ENCODE measurements around the gene HSD11B1.

The HSD11B1 gene

DNA sequence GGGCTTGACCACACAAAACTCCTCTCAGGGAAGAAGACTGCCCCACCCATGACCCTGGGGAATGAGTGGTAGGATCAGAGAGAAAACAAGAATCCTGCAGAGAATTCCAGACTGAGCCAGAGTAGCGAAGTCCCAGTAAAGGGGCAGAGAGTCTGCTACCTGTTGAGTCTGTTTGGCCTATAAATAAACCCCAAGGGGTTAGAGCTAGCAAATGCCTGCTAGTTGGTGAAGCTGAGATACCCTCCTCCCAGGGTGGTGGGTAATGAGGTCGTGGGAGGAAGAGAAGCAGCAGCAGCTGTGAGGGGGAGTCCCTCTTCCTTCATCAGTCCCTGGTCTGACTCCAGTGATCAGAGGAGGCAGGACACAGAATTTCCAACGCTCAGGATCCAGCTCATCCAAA is 53.8 kb downstream of the HSD11B1 start:
- no peak for DNase-seq

DNA sequence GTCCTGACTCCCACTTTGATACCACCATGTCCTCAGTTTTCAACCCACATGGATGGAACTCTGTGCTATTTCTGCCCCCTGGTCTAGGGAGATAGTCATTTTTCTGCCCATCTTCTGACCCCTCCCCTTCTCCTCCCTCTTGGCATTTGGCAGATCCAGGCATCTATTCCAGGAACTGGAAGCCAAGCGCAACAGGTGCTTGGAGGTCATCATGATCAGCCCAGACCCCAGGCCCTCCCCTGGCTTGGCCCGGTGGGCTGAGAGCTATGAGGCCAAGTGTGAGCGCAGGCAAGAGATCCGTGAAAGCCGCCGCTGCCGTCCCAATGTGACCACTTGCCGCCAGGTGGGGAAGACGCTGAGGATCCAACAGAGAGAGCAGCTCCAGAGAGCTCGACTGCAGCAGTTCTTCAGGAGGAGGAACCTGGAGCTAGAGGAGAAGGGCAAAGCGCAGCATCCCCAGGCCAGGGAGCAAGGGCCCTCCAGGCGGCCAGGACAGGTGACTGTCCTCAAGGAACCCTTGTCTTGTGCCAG is 55.2 kb downstream of the HSD11B1 start:
- DNase-seq = no peak

DNA sequence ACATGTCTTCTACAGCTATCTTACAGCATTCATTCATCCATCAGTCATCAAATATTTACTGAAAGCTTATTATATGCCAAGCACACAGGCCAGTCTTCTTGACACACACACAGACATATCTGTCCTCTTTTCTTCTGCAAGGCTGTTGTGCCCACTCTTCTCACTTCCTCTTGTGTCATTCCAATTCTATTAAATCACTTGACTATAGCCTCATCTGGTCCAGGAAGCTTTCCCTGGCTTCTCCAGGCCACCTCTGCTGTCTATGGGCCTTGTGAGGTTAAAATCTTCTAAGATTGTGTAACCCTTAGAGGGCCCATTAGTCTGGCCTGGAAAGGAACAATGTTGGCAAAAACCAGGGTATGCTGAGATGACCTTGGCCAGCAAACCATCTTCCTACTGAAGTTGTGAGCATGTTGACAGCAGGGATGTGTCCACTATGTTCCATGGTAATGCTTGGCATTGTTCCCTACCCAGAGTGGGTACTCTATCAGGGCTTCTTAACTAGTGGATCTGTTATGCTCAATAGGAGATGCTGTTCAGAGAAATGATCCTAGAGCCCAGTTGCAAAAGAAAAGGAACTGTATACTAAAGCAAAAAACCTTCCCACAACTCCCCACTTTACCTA is 56.5 kb downstream of the HSD11B1 start:
- no peak for DNase-seq

DNA sequence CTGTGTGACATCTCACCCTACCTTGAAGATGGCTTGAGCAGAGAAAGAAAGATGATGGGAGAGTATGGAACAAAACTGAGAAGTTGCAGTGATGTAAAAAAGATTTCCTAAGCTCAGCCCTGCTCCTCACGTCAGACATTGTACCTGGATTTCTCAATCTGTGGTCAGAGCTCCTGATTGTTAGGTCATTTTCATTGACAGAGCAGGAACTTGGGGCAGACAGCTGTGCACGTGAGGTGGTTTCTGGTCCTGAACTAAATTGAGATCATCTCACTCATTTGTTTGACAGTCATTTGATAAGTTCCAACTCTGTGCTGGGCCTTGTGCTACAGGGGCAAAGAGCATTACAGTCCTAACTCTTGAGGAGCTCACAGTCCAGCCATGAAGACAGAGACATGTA is 61.4 kb downstream of the HSD11B1 start:
- DNase-seq = no peak

DNA sequence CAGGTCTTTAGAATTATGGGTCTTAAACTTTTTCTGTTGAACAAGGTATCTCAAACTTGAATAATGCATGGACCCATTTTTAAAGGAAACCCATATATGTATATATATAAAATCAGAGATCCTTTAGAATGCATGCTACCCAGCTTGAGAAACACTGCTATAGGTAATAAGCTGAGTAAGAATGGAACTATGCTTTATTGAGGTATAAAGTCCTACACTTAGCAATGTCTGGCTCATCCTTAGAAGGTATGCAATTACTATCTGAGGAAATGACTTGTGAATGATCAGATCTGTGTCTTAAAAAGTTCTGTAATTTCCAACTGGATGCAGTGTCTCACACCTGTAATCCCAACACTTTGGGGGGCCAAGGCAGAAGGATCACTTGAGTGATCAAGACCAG is 62.5 kb downstream of the HSD11B1 start:
- DNase-seq = no peak

DNA sequence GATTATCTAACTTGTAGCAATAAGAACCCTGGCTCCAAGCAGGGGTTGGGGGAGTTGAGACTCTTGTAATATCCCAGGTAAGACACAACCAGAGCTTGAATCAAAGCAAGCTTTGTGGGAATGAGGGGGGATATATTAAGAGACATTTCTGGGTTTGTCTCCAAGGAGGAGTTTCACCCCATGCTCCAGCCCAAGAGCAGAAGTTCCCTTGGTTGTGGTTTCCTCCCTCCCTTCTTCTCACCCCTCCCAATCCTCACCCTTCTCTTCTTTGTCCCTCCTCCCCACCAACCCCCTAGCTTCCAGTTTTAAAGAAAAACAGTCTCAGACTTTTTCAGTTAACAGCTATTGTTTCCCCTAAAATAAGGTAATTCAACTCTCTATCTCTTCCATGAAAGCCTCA is 63.1 kb downstream of the HSD11B1 start:
- no peak for DNase-seq

DNA sequence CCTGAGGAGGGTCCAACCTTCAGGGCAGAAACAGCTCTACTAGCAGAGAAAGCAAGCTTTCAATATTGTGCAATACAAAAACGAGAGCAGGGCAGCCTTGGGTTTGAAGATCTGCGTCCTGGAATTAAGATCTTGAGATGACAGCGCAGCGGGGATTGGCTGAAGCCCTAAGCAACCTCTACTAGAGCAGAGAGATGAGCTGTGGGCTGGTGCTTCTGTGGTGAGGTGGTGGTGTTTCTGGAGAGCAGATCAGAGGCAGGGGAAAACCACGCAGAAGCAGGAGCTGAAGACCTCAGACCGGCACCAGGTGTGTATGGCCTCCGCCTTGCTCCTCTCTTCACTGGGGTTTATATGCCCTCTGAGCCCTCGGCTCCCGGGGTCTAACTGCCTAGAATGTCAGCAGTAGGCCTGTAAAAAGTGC is 63.7 kb downstream of the HSD11B1 start:
- DNase-seq = no peak

DNA sequence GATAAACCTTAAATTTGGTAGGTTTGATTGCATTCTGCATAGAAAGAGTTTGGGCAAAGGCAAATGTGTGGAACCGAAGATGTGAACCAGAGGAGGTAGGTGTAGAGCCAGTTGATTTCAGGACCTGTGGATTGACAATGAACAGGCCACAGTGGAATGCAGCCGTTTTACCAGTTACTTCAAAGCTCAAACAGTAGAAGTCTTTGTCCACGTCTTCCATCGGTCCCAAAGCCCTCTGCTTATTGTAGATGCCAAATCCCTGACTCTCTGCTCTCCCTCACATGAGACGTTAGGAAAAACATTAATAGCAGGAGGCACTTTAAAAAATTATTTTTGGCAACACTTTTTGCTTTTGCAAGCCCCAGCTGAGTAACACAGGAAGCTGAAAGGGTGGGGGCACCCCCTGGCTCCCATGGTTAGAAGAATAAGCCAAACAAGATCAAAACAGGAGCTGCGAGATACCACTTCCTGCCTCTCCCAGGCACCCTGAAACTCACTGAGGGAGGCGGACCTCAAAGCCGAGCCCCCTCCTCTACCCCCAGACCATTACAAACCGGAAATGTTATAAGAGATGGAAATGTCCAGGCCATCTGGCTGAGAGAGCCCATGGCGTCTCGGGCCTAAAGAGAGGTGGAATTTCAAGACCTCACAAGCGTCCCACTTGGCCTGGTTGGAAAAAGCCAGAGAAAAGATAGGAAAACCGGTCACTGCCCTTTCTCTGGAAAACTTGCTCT is 64.7 kb downstream of the HSD11B1 start:
- DNase-seq = no peak

DNA sequence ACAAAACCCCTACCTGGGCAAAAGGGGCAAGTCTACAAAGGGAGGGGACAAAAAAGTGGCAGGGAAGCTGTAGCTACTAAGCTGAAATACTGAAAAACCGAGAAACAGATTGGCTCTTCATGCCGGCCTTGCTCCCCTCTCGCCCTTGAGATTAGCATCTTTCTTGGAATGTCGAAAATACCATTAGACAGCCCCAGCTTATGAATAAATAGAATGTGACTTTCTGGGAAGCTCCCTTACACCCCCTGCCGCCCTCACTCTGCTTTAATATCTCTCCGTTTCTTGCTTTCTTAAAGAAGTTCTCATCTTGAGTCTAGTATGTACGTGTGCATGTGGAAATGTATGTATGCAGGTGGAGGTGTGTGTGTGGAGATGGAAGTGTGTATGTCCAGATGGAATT is 65.3 kb downstream of the HSD11B1 start:
- DNase-seq = no peak

DNA sequence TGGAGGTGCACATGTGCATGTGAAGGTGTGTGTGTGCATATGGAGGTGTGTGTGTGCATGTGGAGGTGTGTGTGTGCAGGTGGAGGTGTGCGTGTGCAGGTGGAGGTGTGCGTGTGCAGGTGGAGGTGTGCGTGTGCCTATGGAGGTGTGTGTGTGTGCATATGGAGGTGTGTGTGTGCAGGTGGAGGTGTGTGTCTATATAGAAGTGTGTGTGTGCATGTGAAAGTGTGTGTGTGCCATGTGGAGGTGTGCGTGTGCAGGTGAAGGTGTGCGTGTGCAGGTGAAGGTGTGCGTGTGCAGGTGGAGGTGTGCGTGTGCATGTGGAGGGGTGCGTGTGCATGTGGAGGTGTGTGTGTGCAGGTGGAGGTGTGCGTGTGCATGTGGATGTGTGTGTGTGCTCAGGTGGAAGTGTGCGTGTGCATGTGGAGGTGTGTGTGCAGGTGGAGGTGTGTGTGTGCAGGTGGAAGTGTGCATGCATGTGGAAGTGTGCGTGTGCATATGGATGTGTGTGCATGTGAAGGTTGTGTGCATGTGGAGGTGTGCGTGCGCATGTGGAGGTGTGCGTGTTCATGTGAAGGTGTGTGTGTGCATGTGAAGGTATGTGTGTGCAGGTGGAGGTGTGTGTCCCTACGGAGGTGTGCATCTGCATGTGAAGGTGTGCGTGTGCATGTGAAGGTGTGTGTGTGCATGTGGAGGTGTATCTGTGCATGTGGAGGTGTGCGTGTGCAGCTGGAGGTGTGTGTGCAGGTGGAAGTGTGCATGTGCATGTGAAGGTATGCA is 66.2 kb downstream of the HSD11B1 start:
- DNase-seq = no peak

DNA sequence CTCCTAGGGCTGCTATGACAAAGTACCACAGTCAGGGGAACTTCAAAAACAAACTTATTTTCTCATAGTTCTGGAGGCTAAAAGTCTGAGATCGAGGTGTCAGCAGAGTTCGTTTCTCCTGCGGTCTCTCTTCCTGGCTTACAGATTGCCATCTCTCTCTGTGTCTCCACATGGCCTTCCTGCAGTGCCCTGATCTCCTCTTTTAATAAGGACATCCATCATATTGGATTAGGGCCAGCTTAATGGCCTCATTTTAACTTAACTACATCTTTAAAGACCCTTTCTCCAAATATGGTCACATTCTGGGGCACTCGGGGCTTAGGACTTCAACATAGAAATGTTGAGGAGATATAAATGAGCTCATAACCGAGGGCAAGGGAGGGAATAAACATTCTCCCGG is 67.5 kb downstream of the HSD11B1 start:
- no peak for DNase-seq

DNA sequence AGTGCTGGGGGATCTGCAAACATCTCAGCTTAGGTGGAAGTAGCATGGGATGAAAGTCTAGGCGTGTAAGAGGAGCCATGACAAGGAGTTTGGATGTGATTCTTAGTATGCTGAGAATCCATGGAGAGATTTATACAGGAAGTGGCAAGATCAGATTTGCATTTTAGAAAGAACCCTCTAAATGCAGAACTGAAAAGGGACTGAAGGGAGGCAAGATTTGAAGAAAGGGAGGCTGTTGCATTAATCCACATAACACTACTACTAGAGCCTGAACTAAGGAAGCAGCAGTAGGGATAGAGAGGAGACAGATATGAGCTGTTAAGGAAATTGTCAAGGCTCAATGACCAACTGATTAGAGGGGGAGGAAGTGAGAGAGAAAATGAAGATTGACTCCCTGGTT is 69.9 kb downstream of the HSD11B1 start:
- DNase-seq = no peak

DNA sequence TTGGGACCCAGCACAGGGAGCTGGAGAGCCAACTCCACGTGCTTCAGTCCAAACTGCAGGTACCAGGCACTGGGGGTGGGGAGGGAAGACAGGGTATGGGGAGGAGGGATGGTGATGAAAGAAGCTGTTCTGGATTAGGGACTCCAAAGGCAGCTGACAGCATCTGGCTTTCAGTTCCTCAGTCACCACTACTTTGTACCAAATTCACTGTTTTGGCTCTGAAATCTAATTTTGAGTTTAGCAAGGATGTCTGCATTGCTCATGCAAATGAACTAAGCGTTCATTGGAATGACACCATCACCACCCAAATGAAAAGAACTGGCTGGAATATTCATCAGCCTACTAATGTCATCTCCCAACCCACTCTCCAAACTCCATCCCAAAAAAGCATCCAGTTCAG is 71.0 kb downstream of the HSD11B1 start:
- DNase-seq = no peak

DNA sequence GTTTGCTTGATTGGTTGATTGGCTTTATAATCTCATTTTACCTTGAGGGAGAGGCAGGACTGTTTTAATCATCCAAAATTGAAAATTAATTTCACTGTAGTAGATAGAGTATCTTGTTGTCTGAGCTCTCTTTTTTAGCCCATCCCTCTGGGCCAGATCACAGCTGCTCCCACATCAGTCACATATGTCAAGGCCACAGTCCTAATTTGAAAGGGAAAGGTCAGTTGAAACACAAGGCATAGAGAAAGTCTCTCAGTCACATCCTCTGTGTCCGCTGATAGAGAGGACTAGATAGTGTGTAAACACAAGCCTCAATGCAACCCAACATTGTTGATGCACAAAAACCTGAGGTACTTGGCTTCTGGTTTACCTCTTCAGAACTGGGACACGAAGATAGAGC is 72.9 kb downstream of the HSD11B1 start:
- no peak for DNase-seq

DNA sequence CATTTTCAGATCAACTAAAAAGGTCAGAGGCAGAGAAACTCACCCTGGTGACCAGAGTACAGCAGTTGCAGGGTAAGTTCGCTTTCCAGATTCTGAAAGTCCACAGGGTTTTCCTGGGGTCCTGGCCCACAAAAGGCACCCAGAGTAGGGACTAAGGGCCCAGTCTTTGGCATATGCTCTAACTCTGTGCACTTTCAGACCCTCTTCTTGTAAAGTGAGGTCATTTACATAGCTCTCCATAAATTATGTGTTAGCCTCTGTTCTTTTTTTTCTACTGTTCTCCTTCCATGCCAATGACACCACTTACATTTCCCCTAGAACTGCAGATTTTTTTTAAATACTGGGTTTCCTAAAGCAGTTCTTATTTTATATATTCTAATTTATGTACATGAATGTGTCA is 73.5 kb downstream of the HSD11B1 start:
- no peak for DNase-seq

DNA sequence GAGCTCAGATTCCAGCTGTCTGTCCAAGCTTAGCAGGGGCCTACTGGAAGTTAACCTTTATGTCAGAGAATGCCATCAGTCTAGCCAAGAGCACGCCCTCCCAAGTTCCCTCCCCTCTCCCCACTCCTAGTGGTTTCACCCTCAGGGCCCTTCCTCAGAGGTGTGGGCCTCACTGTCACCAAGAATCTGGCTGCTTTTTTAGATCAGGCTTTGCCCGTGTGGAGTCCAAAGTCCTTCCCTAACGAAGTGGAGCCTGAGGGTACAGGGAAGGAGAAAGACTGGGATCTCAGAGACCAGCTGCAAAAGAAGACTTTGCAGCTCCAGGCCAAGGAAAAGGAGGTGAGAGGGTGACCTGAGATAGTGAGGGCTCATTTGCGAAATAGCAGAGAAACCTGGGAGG is 75.6 kb downstream of the HSD11B1 start:
- DNase-seq = no peak

DNA sequence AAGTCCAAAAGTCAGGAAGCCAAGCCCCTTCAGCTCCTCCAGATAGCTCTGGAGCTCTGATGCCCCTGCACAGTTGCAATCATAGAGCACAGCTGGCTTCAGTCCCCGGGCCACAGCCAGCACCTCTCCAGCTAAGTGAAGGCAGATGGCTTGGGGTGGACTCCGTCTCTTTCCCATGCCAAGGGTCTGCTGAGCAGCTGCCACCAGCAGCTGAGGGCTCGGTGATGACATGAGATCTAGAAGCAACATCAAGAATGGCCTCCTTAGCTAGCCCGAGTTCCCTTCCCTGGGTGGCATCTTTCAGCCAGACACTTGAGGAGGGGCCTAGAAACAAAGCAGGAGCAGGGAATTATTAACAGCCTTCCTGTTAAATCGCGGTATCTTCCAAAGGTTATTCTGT is 78.7 kb downstream of the HSD11B1 start:
- no peak for DNase-seq
